SU-DHL-6 (cell line): ENCODE measurements around the gene MCHR2.

Experiments
- H2AFZ ChIP-seq: fragments of 200-600 bp; sonication (generic); 2 replicates; pipeline ENCODE4 v1.6.1; 2014; ENCODE audit warnings: low read depth, mild to moderate bottlenecking, moderate library complexity, mixed read lengths, antibody characterized with exemption, low read length; ENCODE audit not compliant: severe bottlenecking
- H3F3A ChIP-seq: fragments of 200-600 bp; shearing (Covaris generic); 2 replicates; pipeline ENCODE4 v1.6.0; 2016; ENCODE audit warnings: antibody characterized with exemption, mild to moderate bottlenecking; ENCODE audit not compliant: insufficient read depth
- H3K27ac ChIP-seq: fragments of 200-600 bp; sonication (generic); 2 replicates; pipeline ENCODE4 v1.5.1; 2016; ENCODE audit warnings: low read depth, mild to moderate bottlenecking, low read length, moderate library complexity, mixed read lengths
- H3K27me3 ChIP-seq: fragments of 200-600 bp; sonication (generic), shearing (Covaris generic); 2 replicates; pipeline ENCODE4 v1.6.0; 2014; ENCODE audit warnings: mild to moderate bottlenecking, low read length
- H3K36me3 ChIP-seq: fragments of 200-600 bp; sonication (generic); 2 replicates; pipeline ENCODE4 v1.6.1; 2014; ENCODE audit warnings: mild to moderate bottlenecking, low read length, mixed read lengths
- H3K4me2 ChIP-seq: fragments of 300-600, 200-600 bp; shearing (Covaris generic), sonication (generic); 2 replicates; pipeline ENCODE4 v1.6.0; 2014; ENCODE audit warnings: low read length, low read depth, mild to moderate bottlenecking; ENCODE audit not compliant: poor library complexity, severe bottlenecking
- H3K4me3 ChIP-seq: fragments of 200-600 bp; sonication (generic); 2 replicates; pipeline ENCODE4 v1.5.1; 2014; ENCODE audit warnings: antibody characterized with exemption, low read length, mild to moderate bottlenecking, mixed read lengths; ENCODE audit not compliant: insufficient read depth, poor library complexity, severe bottlenecking
- H3K79me2 ChIP-seq: fragments of 200-600 bp; sonication (generic); 2 replicates; pipeline ENCODE4 v1.6.1; 2014; ENCODE audit warnings: mild to moderate bottlenecking, low read length, moderate library complexity; ENCODE audit not compliant: insufficient read depth
- H3K9ac ChIP-seq: fragments of 200-600 bp; sonication (generic); 2 replicates; pipeline ENCODE4 v1.7.0; 2014; ENCODE audit warnings: mild to moderate bottlenecking, low read length
- H3K9me2 ChIP-seq: fragments of 200-600 bp; sonication (generic); replicated peaks from 2 replicates; pipeline ENCODE4 v1.6.1; 2014; ENCODE audit warnings: low read length; ENCODE audit not compliant: insufficient read depth
- H3K9me3 ChIP-seq: fragments of 200-600 bp; sonication (generic); 2 replicates; pipeline ENCODE4 v1.6.1; 2014; ENCODE audit warnings: low read length, mixed read lengths; ENCODE audit not compliant: insufficient read depth
- H4K20me1 ChIP-seq: fragments of 200-600 bp; sonication (generic); 2 replicates; pipeline ENCODE4 v1.6.1; 2014; ENCODE audit warnings: low read depth, mild to moderate bottlenecking, antibody characterized with exemption, low read length, moderate library complexity, mixed read lengths
- CTCF ChIP-seq: fragments of 200-600 bp; sonication (generic); IDR thresholded peaks from one replicate; pipeline ENCODE4 v1.5.1; 2017; ENCODE audit warnings: antibody characterized with exemption, mild to moderate bottlenecking, low read length, moderate library complexity; ENCODE audit not compliant: insufficient read depth, poor library complexity, severe bottlenecking
- EZH2phosphoT487 ChIP-seq: fragments of 200-600 bp; sonication (generic), shearing (Covaris generic); conservative IDR thresholded peaks from 2 replicates; pipeline ENCODE4 v1.6.1; 2018; ENCODE audit warnings: mild to moderate bottlenecking, antibody characterized with exemption, low read length, moderate library complexity, mixed read lengths

The MCHR2 gene

DNA sequence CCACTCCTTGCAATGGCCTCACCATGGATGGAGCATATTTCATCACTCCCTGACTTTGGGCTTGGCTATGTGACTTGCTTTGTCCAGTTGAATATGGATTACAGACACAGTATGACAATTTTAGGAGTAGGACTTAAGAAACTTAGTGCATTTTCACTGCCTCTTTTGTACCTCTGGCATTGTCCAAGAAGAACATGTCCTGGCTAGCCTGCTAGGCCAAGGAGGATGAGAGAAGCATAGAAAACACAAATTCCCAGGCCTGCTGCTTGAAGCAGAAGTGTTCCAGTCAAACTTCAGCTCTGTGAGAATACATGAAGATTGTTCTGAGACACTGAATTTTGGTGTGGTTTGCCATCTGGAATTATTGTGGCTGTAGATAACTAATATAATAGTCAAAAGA lies 3.1 kb upstream of the MCHR2 start:
- Histone ChIP-seq H3K27me3 (no peaks in the 10 kb centered on the region; the same call in 1 of the 2 replicates), H3K4me3 (no peak overlapping the region), H3K36me3 (no peaks in the 10 kb centered on the region), H3K9ac (no peak overlapping the region), H2AFZ (no peak overlapping the region), H3K9me2 (no peaks in the 10 kb centered on the region), H4K20me1 (no peaks in the 10 kb centered on the region), H3K79me2 (no peaks in the 10 kb centered on the region), H3K27ac (no peak overlapping the region), H3K9me3 (no peaks in the 10 kb centered on the region), H3F3A (no peaks in the 10 kb centered on the region), H3K4me2 (no peak overlapping the region)
- TF ChIP-seq CTCF (no peak), EZH2phosphoT487 (no peak)

GRCh38 chr6:99995916-99996315 lies 1.9 kb upstream of the MCHR2 start:
- Histone ChIP-seq H3K27ac (no peak overlapping the region), H3K9ac (no peak overlapping the region), H4K20me1 (no peaks in the 10 kb centered on the region), H3K4me3 (no peak overlapping the region), H3F3A (no peaks in the 10 kb centered on the region), H3K9me2 (no peaks in the 10 kb centered on the region), H3K36me3 (no peaks in the 10 kb centered on the region), H3K9me3 (no peaks in the 10 kb centered on the region), H3K4me2 (no peak overlapping the region), H3K79me2 (no peaks in the 10 kb centered on the region), H2AFZ (no peak overlapping the region), H3K27me3 (no peaks in the 10 kb centered on the region; the same call in 1 of the 2 replicates)
- TF ChIP-seq EZH2phosphoT487, result no peak
- TF ChIP-seq CTCF, result no peak

DNA sequence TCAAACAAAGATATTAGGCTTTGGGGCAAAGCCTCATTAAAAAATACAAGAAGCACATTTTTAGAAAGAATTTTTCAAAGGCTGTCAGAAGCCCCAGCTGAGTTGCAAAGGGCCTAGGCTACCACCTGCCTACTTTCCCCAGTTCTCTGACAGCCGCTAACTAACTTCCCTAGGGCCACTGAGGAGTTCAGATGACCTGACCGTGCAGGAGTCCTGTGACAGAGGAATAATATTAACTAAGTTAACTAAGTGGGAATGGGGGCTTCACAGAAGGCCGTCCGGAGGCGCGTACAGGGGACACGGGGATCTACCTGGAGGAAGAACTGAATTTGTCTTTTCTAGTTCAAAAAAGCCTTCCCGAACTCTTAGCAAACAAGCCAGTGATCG lies 884 bp downstream of the MCHR2 start:
- H3K9me2 ChIP-seq, result no peaks in the 10 kb centered on the region
- no peaks in the 10 kb centered on the region for H3F3A ChIP-seq
- H3K4me3 ChIP-seq, result no peak overlapping the region
- no peaks in the 10 kb centered on the region for H3K79me2 ChIP-seq
- H3K9me3 ChIP-seq, result no peaks in the 10 kb centered on the region
- no peak overlapping the region for H3K9ac ChIP-seq
- no peaks in the 10 kb centered on the region for H4K20me1 ChIP-seq
- no peak overlapping the region for H2AFZ ChIP-seq
- TF ChIP-seq EZH2phosphoT487 (no peak), CTCF (no peak)
- H3K27me3 ChIP-seq, result no peaks in the 10 kb centered on the region; the same call in 1 of the 2 replicates
- no peak overlapping the region for H3K4me2 ChIP-seq
- no peak overlapping the region for H3K27ac ChIP-seq
- no peaks in the 10 kb centered on the region for H3K36me3 ChIP-seq

- no peak overlapping the region for H2AFZ ChIP-seq
- no peak overlapping the region for H3K4me3 ChIP-seq
- H3K4me2 ChIP-seq, result no peak overlapping the region
- H3K27ac ChIP-seq, result no peak overlapping the region
- H3K27me3 ChIP-seq, result no peaks in the 10 kb centered on the region; the same call in 1 of the 2 replicates
- no peaks in the 10 kb centered on the region for H3F3A ChIP-seq
- no peaks in the 10 kb centered on the region for H3K9me2 ChIP-seq
- H3K9me3 ChIP-seq, result no peaks in the 10 kb centered on the region
- no peaks in the 10 kb centered on the region for H3K36me3 ChIP-seq
- no peaks in the 10 kb centered on the region for H4K20me1 ChIP-seq
- H3K79me2 ChIP-seq, result no peaks in the 10 kb centered on the region
- no peak overlapping the region for H3K9ac ChIP-seq
- TF ChIP-seq EZH2phosphoT487, result no peak
These were observed 2.1 kb downstream of the MCHR2 start for GRCh38 chr6:99991955-99992354.
